ENCODE results near the gene FAF1.

GRCh38 chr1:50940291-50940690, 19.8 kb downstream of the FAF1 start:
- TF ChIP-seq, protein P1, sequence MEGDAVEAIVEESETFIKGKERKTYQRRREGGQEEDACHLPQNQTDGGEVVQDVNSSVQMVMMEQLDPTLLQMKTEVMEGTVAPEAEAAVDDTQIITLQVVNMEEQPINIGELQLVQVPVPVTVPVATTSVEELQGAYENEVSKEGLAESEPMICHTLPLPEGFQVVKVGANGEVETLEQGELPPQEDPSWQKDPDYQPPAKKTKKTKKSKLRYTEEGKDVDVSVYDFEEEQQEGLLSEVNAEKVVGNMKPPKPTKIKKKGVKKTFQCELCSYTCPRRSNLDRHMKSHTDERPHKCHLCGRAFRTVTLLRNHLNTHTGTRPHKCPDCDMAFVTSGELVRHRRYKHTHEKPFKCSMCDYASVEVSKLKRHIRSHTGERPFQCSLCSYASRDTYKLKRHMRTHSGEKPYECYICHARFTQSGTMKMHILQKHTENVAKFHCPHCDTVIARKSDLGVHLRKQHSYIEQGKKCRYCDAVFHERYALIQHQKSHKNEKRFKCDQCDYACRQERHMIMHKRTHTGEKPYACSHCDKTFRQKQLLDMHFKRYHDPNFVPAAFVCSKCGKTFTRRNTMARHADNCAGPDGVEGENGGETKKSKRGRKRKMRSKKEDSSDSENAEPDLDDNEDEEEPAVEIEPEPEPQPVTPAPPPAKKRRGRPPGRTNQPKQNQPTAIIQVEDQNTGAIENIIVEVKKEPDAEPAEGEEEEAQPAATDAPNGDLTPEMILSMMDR (IDR thresholded peaks at IDR 0.05; ENCODE audit: control extremely low read depth in 1 of 3, insufficient read depth in 1 of 3, low read depth in 1 of 3, low read length in 3 of 3), result no peak
- TF ChIP-seq EP300 (IDR thresholded peaks at IDR 0.05; ENCODE audit: borderline replicate concordance in 1 of 2, low read depth in 2 of 2, low read length in 2 of 2) (no peak), RAD21 (IDR thresholded peaks at IDR 0.05 in 1 of 2, conservative IDR thresholded peaks at IDR 0.05 in 1 of 2; ENCODE audit: low read depth in 2 of 2, low read length in 2 of 2) (no peak), RFX5 (IDR thresholded peaks at IDR 0.05; ENCODE audit: borderline replicate concordance, low read depth, low read length) (no peak), GABPA (IDR thresholded peaks at IDR 0.05; ENCODE audit: borderline replicate concordance, insufficient read depth, low read length) (no peak), POLR2AphosphoS5 (IDR thresholded peaks at IDR 0.05; ENCODE audit: low read depth, low read length) (no peak), POLR2A (IDR thresholded peaks at IDR 0.05; ENCODE audit: control extremely low read depth in 1 of 2, low read depth in 2 of 2, low read length in 2 of 2) (no peak), NRF1 (IDR thresholded peaks at IDR 0.05; ENCODE audit: low read depth, low read length) (no peak), EZH2 (IDR thresholded peaks at IDR 0.05; ENCODE audit: low read depth, low read length, severe bottlenecking) (no peak)

All from H1 (cell line).